AG04450 (cell line): ENCODE results near the gene CCDC57. TPM values are rescaled to one million over a fixed set of nuclear protein-coding genes. Genes with fewer than 3 reads are reported as not detected.
"Not testable (repeated sequence)": the region's sequence is repeated elsewhere in the genome, so short reads cannot be mapped to it uniquely, and the experiment has no call there.

Experiments used
- CTCF ChIA-PET: fragments of 300-600, 350-600 bp; formaldehyde crosslinking; extraction: SDS; loops from one replicate; lab custom pipeline; 2022; ENCODE audit warnings: antibody characterized with exemption, inconsistent platforms; lab: Charles Lee
- POLR2A ChIA-PET: fragments of 350-600 bp; formaldehyde crosslinking; extraction: SDS; loops from one replicate; lab custom pipeline; 2021; ENCODE audit warnings: antibody characterized with exemption, inconsistent platforms; lab: Yijun Ruan, JAX
- DNase-seq: peaks from one replicate; pipeline ENCODE4 v3.0.0-alpha.2; 2011; ENCODE audit warnings: low read depth, low spot score
- H3K27ac ChIP-seq: one replicate; pipeline ENCODE4 v1.5.1; 2012; ENCODE audit warnings: low read depth, low read length, control low read depth
- H3K27me3 ChIP-seq: one replicate; pipeline ENCODE4 v1.6.0; 2012; ENCODE audit warnings: low read length; ENCODE audit not compliant: control insufficient read depth, insufficient read depth
- H3K4me3 ChIP-seq: 2 replicates; pipeline ENCODE4 v1.5.1; 2011; ENCODE audit warnings: mild to moderate bottlenecking, low read depth, low read length, control low read depth
- H3K9me3 ChIP-seq: 2 replicates; pipeline ENCODE4 v1.5.1; 2012; ENCODE audit warnings: low read length; ENCODE audit not compliant: control insufficient read depth, insufficient read depth
- CTCF ChIP-seq: IDR thresholded peaks from 2 replicates; pipeline ENCODE4 v1.5.1; 2011; ENCODE audit warnings: low read depth, low read length, control low read depth, inconsistent platforms
- polyA plus RNA-seq: library from polyadenylated mRNA; depleted of rRNA; stranded (reverse); fragments of >200 nt; gene quantifications from 2 replicates; pipeline ENCODE4 v1.2.3, GENCODE V29; 2011

CCDC57 gene
- polyA plus RNA-seq, 1 experiment: 11.1 TPM

GRCh38 chr17:82256242-82256885, 43.7 kb upstream of the CCDC57 start:
- H3K9me3 ChIP-seq: peaks cover 21% of the 10 kb centered on the region
- CTCF ChIA-PET: interaction anchor here (1.6 kb wide), 1 partner anchor 20 kb away, joined by 5 read pairs; no protein-coding TSS in a partner anchor
- H3K4me3 ChIP-seq: no peak overlapping the region
- no peaks in the 10 kb centered on the region for H3K27me3 ChIP-seq
- DNase-seq: no peak
- H3K27ac ChIP-seq: no peak overlapping the region
- POLR2A ChIA-PET: interaction anchor here (0.6 to 0.8 kb wide), 2 partner anchors 17 to 27 kb away, joined by 3 read pairs; partner anchors contain the start of gene CSNK1D
- no peak for TF ChIP-seq CTCF

DNA sequence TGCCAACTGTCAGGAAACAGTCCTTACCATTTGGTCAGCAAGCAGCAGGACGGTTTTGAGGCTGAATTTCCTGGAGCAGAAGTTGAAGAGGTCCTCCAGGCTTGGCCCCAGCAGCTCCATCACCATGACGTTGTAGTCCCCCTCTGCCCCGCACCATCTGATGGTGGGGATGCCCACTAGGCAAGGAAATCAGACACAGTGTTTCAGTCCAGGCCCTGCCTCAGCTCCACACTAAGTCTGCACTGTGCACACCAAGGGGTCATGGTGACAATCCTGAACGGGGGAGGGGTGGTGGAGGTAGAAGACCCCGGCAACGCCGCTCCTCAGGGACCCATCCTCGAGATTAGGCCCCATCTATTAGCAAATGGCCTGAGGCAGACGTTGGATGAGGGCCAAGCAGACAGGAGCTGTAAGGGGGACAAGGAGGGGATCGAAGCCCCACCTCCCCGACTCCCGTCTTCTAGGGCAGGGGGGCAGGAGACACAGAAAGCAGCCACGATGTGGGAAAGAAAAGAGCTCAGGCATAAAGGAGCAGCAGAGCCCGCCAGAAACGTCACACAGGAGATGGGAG, 42.8 kb upstream of the CCDC57 start:
- TF ChIP-seq CTCF: no peak
- Histone ChIP-seq H3K4me3 (no peak overlapping the region), H3K9me3 (peaks cover 19% of the 10 kb centered on the region), H3K27ac (no peak overlapping the region), H3K27me3 (no peaks in the 10 kb centered on the region)
- CTCF ChIA-PET: interaction anchor here (1.6 kb wide), 1 partner anchor 19 kb away, joined by 5 read pairs; no protein-coding TSS in a partner anchor
- POLR2A ChIA-PET: interaction anchor here (0.6 kb wide), 1 partner anchor 18 kb away, joined by 3 read pairs; the partner anchor contains the start of gene CSNK1D
- no peak for DNase-seq

GRCh38 chr17:82254746-82255145, 42.1 kb upstream of the CCDC57 start:
- not testable (repeated sequence) for H3K27me3 ChIP-seq, H3K27ac ChIP-seq, H3K4me3 ChIP-seq, DNase-seq
- peaks cover 19% of the 10 kb centered on the region for H3K9me3 ChIP-seq
- CTCF ChIA-PET: interaction anchor here (1.6 kb wide), 1 partner anchor 18 kb away, joined by 5 read pairs; no protein-coding TSS in a partner anchor
- POLR2A ChIA-PET: interaction anchor here (0.7 kb wide), 2 partner anchors 13 to 26 kb away, joined by 5 read pairs; partner anchors contain the start of gene SLC16A3

DNA sequence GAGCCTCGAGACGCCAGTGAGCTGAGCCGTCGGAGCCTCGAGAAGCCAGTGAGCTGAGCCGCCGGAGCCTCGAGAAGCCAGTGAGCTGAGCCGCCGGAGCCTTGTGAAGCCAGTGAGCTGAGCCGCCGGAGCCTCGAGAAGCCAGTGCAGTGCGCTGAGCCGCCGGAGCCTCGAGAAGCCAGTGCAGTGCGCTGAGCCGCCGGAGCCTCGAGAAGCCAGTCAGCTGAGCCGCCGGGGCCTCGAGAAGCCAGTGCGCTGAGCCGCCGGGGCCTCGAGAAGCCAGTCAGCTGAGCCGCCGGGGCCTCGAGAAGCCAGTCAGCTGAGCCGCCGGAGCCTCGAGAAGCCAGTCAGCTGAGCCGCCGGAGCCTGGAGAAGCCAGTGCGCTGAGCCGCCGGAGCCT, 41.5 kb upstream of the CCDC57 start:
- DNase-seq, CTCF ChIA-PET, H3K27me3 ChIP-seq, H3K27ac ChIP-seq, H3K4me3 ChIP-seq: not testable (repeated sequence)
- POLR2A ChIA-PET: interaction anchor here (0.7 kb wide), 4 partner anchors 13 to 257 kb away, joined by 3 to 11 read pairs (median 5); partner anchors contain the start of gene SLC16A3
- peaks cover 19% of the 10 kb centered on the region for H3K9me3 ChIP-seq

DNA sequence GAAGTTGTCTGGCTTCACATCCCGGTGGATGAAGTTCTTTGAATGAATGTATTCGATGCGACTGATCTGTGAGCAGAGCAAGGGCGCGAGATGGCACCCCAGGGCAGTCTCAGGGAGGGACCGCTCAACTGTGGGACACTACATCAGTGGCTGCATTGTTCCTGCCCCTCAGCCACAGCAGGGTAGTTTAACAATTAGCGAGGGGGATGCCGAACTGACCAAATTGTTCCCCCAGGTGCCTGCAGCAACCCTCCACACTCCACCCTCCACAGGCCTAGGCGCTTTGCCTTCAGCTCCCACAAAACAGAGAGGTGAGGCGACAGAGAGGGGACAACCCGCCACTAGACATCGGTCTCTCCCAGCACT, 40.5 kb upstream of the CCDC57 start:
- no peak for DNase-seq
- Histone ChIP-seq H3K27ac (no peak overlapping the region), H3K27me3 (no peaks in the 10 kb centered on the region), H3K4me3 (no peak overlapping the region), H3K9me3 (peaks cover 19% of the 10 kb centered on the region)
- POLR2A ChIA-PET: no interaction called here
- CTCF ChIA-PET: no interaction called here
- no peak for TF ChIP-seq CTCF
